ENCODE data around the gene SIM1.

- TF ChIP-seq, protein P1, sequence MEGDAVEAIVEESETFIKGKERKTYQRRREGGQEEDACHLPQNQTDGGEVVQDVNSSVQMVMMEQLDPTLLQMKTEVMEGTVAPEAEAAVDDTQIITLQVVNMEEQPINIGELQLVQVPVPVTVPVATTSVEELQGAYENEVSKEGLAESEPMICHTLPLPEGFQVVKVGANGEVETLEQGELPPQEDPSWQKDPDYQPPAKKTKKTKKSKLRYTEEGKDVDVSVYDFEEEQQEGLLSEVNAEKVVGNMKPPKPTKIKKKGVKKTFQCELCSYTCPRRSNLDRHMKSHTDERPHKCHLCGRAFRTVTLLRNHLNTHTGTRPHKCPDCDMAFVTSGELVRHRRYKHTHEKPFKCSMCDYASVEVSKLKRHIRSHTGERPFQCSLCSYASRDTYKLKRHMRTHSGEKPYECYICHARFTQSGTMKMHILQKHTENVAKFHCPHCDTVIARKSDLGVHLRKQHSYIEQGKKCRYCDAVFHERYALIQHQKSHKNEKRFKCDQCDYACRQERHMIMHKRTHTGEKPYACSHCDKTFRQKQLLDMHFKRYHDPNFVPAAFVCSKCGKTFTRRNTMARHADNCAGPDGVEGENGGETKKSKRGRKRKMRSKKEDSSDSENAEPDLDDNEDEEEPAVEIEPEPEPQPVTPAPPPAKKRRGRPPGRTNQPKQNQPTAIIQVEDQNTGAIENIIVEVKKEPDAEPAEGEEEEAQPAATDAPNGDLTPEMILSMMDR (IDR thresholded peaks at IDR 0.05), result no peak
- TF ChIP-seq REST (IDR thresholded peaks at IDR 0.05; ENCODE audit: insufficient read depth in 1 of 2, low read depth in 2 of 2, low read length in 1 of 2) (no peak), POLR2AphosphoS5 (IDR thresholded peaks at IDR 0.05; ENCODE audit: low read depth, low read length) (no peak)
Observed at GRCh38 chr6:100376103-100376502, 88.6 kb downstream of the SIM1 start.

Data from Panc1 (cell line).